Activated naive CD4-positive, alpha-beta T cell treated with anti-CD3 and anti-CD28 coated beads for 36 hours (primary cell): Measurements from ENCODE around the gene TECPR2. TPM values are rescaled to one million over a fixed set of nuclear protein-coding genes. Genes with fewer than 3 reads are reported as not detected.
"Not testable (repeated sequence)": the region's sequence is repeated elsewhere in the genome, so short reads cannot be mapped to it uniquely, and the experiment has no call there.

Experiments
- CTCF ChIA-PET: fragments of 350-600 bp; sonication (Branson Sonifier 250); formaldehyde crosslinking; loops from one replicate; lab custom pipeline; 2021; ENCODE audit warnings: antibody characterized with exemption; lab: Charles Lee
- DNase-seq: peaks from one replicate; pipeline ENCODE4 v3.0.0-alpha.2; 2020
- H3K27ac Mint-ChIP-seq: one replicate; pipeline ENCODE4 v1.8.0; 2021; ENCODE audit warnings: mild to moderate bottlenecking, mixed read lengths
- H3K27me3 Mint-ChIP-seq: one replicate; pipeline ENCODE4 v1.8.0; 2021; ENCODE audit warnings: low read depth, mixed read lengths
- H3K36me3 Mint-ChIP-seq: one replicate; pipeline ENCODE4 v1.8.0; 2021; ENCODE audit warnings: low read depth, mixed read lengths
- H3K4me1 Mint-ChIP-seq: one replicate; pipeline ENCODE4 v1.8.0; 2021; ENCODE audit warnings: low read depth, mixed read lengths
- H3K4me3 Mint-ChIP-seq: one replicate; pipeline ENCODE4 v1.8.0; 2021; ENCODE audit warnings: mild to moderate bottlenecking, moderate library complexity, mixed read lengths
- H3K9me3 Mint-ChIP-seq: one replicate; pipeline ENCODE4 v1.8.0; 2021; ENCODE audit warnings: mixed read lengths
- intact Hi-C: fragments of 100-400 bp; cut with micrococcal nuclease; formaldehyde crosslinking; loops from one replicate; pipeline ENCODE4 v1.15.1; 2023
- total RNA-seq, 2 experiments: library from RNA; stranded (reverse); gene quantifications; one replicate each; pipeline ENCODE4 v1.2.3, GENCODE V29; 2021

The TECPR2 gene
- total RNA-seq, 2 experiments from 2014 or later = 2.3 to 3.6 TPM

DNA sequence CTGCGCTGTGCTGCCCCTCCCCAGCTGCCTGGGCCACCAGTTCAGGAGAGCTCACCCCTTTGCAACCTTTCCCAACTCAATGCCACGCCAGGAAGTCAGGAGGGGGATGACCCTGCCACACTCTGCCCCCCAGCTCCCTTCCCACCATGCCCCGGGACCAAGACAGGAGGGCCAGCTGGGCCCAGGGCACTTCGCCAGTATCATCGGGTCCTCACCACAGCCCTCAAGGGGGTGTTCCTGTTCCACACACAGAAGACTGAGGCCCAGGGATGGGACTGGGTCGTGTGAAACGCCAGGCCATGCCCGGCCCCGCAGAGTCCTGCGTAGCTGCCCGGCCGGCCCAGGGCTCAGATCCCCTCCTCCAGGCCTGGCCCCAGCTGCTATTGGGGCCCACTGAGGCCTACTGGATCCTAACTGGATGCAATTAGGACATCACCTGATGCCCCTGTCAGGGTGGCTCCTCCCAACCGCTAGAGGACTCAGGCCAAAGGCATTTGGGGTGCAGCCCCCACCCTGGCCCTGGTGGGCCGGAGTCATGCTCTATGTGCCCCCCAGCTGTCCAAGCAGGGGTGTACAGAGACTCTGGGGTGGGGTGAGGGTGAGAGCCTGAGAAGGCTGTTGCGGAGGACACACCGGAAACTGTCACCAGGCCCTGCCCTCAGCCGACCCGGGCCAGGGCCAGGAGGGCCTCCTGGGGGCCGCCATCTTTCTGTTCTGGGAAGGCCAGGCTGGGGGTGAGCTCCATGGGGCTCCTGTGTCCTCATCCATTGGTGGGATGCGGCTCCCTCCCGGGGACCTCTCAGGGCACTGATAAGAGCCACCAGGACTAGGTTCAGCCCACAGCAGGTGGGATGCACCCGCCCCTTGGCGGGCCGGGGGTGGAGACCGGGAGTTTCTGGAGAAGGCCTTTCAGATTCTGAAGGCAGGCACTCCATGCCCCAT is 176.1 kb downstream of the TECPR2 start:
- Mint-ChIP-seq H3K9me3 (no peaks in the 10 kb centered on the region), H3K36me3 (no peaks in the 10 kb centered on the region), H3K27me3 (peaks cover 4% of the 10 kb centered on the region), H3K27ac (no peak overlapping the region), H3K4me1 (no peaks in the 10 kb centered on the region), H3K4me3 (no peak overlapping the region)
- DNase-seq = no peak
- CTCF ChIA-PET = no interaction called here
- intact Hi-C loops = no loop called here

GRCh38 chr14:102539544-102540314 is 177.0 kb downstream of the TECPR2 start:
- no peak overlapping the region for H3K4me3 Mint-ChIP-seq
- no peak for DNase-seq
- intact Hi-C loops = no loop called here
- no peaks in the 10 kb centered on the region for H3K36me3 Mint-ChIP-seq
- H3K27ac Mint-ChIP-seq = no peak overlapping the region
- H3K27me3 Mint-ChIP-seq = peaks cover 7% of the 10 kb centered on the region
- peaks cover 2% of the 10 kb centered on the region for H3K4me1 Mint-ChIP-seq
- H3K9me3 Mint-ChIP-seq = no peaks in the 10 kb centered on the region
- CTCF ChIA-PET = interaction anchor here (1.1 kb wide), 1 partner anchor 565 kb away, joined by 3 read pairs; no protein-coding TSS in a partner anchor

DNA sequence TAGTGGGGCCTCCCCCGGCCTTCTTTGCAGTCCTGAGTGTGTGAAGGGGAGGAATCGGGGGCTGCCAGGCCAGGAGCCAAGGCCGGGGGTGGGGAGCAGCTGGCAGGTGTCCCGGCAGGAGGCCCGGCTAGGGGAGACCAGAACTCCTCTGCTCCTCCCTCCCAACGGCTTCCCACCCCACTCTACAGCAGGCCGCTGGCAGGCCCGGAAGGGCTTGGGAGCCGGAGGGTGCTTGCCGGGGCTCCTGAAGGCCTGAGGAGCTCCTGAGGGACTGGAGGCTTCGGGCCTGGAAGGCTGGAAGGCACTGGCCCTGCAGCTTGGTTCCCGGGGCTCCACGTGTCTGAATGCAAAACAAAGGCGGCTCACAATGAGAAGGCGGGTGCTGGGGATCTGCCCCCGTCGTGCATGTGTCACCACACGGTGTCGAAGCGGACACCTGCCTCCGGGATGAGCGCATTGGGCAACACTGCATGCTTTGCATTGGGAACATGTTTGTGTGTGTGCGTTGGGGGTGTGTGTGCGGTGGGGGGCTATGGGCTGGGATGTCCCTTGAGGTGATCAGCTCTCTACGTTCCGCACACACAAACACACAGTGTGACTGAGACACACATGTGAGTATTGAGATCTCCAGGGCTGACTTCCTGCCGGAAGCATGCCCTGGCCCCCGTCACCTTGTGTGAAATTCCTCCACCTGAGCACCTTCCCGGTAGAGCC is 177.7 kb downstream of the TECPR2 start:
- CTCF ChIA-PET = interaction anchor here (1.1 kb wide), 1 partner anchor 564 kb away, joined by 3 read pairs; no protein-coding TSS in a partner anchor
- no peak for DNase-seq
- Mint-ChIP-seq H3K9me3 (no peaks in the 10 kb centered on the region), H3K27me3 (peaks cover 12% of the 10 kb centered on the region), H3K4me1 (peaks cover 3% of the 10 kb centered on the region), H3K36me3 (no peaks in the 10 kb centered on the region), H3K4me3 (no peak overlapping the region), H3K27ac (no peak overlapping the region)
- intact Hi-C loops = no loop called here

GRCh38 chr14:102541029-102541491 is 178.3 kb downstream of the TECPR2 start:
- not testable (repeated sequence) for H3K9me3 Mint-ChIP-seq

GRCh38 chr14:102541771-102542170 is 179.0 kb downstream of the TECPR2 start:
- peaks cover 3% of the 10 kb centered on the region for H3K4me1 Mint-ChIP-seq
- no peak for DNase-seq
- H3K4me3 Mint-ChIP-seq = no peak overlapping the region
- H3K36me3 Mint-ChIP-seq = no peaks in the 10 kb centered on the region
- peaks cover 19% of the 10 kb centered on the region for H3K27me3 Mint-ChIP-seq
- CTCF ChIA-PET = no interaction called here
- intact Hi-C loops = no loop called here
- no peaks in the 10 kb centered on the region for H3K9me3 Mint-ChIP-seq
- no peak overlapping the region for H3K27ac Mint-ChIP-seq

More at GRCh38 chr14:102541029-102541491, 178.3 kb downstream of the TECPR2 start:
- H3K4me3 Mint-ChIP-seq, intact Hi-C loops, H3K36me3 Mint-ChIP-seq, H3K4me1 Mint-ChIP-seq, H3K27ac Mint-ChIP-seq, DNase-seq: not testable (repeated sequence)
- peaks cover 18% of the 10 kb centered on the region for H3K27me3 Mint-ChIP-seq
- CTCF ChIA-PET = interaction anchor here (1.1 kb wide), 1 partner anchor 564 kb away, joined by 3 read pairs; no protein-coding TSS in a partner anchor

DNA sequence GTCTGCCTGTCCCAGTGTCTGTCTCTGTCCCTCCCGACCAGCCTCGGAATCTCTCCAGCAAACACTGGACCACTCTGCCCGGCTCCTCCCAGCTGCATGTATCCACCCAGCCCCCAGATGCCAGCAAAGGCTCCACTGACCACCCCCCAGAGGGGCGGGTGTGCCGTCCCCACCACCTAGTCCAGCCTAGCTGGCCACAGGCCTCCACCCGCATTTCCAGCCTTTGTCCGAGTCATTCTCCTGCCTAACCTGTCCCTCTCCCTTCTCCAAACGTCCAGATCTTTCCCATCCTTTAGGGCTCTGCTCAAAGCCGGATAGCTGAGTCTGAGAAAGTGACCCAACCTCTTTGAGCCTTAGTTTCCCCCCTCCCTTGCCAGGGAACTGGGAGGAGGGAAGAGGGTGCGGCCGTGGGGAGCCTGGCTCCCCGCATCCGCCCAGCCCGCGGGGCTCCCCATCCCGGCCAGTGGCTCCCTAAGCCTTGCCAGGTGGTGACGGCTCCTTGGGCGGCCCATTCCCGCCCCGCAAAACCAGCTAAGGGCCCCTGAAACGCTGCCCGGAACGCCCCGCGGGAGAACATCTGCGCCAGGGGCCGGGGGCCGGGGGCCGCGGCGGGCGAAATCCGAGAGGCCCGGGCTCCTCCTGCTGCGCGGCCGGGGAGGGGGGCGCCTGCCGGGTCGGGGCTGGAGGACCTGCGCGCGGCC is 181.5 kb downstream of the TECPR2 start:
- intact Hi-C loops = no loop called here
- Mint-ChIP-seq H3K36me3 (no peaks in the 10 kb centered on the region), H3K9me3 (no peaks in the 10 kb centered on the region), H3K27me3 (peaks cover 30% of the 10 kb centered on the region), H3K4me3 (no peak overlapping the region), H3K27ac (no peak overlapping the region), H3K4me1 (peaks cover 3% of the 10 kb centered on the region)
- no peak for DNase-seq
- CTCF ChIA-PET = no interaction called here

- Mint-ChIP-seq H3K27me3 (peaks cover 30% of the 10 kb centered on the region), H3K36me3 (no peaks in the 10 kb centered on the region), H3K4me1 (peaks cover 3% of the 10 kb centered on the region), H3K9me3 (no peaks in the 10 kb centered on the region), H3K27ac (no peak overlapping the region), H3K4me3 (peak overlapping the region; percentile 42)
- CTCF ChIA-PET = no interaction called here
- peak; percentile 21 for DNase-seq
- intact Hi-C loops = no loop called here
Observed at GRCh38 chr14:102544747-102545460, 182.2 kb downstream of the TECPR2 start.

- intact Hi-C loops = no loop called here
- peaks cover 3% of the 10 kb centered on the region for H3K4me1 Mint-ChIP-seq
- H3K9me3 Mint-ChIP-seq = no peaks in the 10 kb centered on the region
- DNase-seq = no peak
- no peak overlapping the region for H3K27ac Mint-ChIP-seq
- H3K27me3 Mint-ChIP-seq = peaks cover 30% of the 10 kb centered on the region
- no peaks in the 10 kb centered on the region for H3K36me3 Mint-ChIP-seq
- CTCF ChIA-PET = interaction anchor here (0.7 kb wide), 1 partner anchor 702 kb away, joined by 3 read pairs; no protein-coding TSS in a partner anchor
- peak overlapping the region; percentile 42 for H3K4me3 Mint-ChIP-seq
Observed at GRCh38 chr14:102545461-102546265, 182.9 kb downstream of the TECPR2 start.

DNA sequence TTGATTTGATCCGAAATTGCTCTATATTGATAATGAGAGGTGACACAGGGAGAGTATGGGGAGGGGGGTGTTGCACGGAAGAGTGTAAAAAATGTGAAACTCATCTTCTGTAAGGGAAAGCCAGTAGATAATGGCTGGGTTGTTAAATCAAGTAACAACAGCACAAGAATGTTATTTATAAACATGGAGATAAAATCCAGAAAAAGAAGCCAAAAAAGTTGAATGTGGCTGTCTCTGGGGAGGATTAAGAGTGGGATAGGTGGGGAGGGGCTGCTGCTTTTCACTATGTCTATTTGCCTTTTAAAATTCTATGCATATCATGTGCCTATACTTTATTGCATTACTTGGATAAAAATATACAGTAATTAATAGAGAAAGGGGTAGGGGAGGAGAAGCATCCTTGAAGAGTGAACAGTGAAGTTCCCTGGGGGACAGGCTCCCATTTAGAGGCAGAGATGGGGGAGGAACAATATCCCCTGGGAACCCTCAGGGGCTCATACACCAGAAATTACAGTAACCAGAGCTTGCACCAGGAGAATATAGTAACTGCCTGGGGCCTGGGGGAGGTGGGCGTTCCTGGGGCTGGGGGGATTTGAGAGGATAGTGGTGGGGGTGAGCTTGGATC is 186.0 kb downstream of the TECPR2 start:
- no peak for DNase-seq
- Mint-ChIP-seq H3K27ac (no peak overlapping the region), H3K27me3 (peaks cover 27% of the 10 kb centered on the region), H3K36me3 (no peaks in the 10 kb centered on the region), H3K4me1 (peaks cover 3% of the 10 kb centered on the region), H3K9me3 (no peaks in the 10 kb centered on the region), H3K4me3 (no peak overlapping the region)
- intact Hi-C loops = no loop called here
- CTCF ChIA-PET = interaction anchor here (1.4 kb wide), 1 partner anchor 24 kb away, joined by 5 read pairs; no protein-coding TSS in a partner anchor

GRCh38 chr14:102550927-102551401 is 188.2 kb downstream of the TECPR2 start:
- H3K9me3 Mint-ChIP-seq, H3K4me1 Mint-ChIP-seq, H3K27ac Mint-ChIP-seq, intact Hi-C loops, H3K4me3 Mint-ChIP-seq, DNase-seq, H3K36me3 Mint-ChIP-seq, CTCF ChIA-PET: not testable (repeated sequence)
- peaks cover 13% of the 10 kb centered on the region for H3K27me3 Mint-ChIP-seq
